Measurements from ENCODE around the gene RBMS1. TPM values are rescaled to one million over a fixed set of nuclear protein-coding genes. Genes with fewer than 3 reads are reported as not detected.

Gene RBMS1
- total RNA-seq, 1 donor from 2014 or later = 136 TPM

DNA sequence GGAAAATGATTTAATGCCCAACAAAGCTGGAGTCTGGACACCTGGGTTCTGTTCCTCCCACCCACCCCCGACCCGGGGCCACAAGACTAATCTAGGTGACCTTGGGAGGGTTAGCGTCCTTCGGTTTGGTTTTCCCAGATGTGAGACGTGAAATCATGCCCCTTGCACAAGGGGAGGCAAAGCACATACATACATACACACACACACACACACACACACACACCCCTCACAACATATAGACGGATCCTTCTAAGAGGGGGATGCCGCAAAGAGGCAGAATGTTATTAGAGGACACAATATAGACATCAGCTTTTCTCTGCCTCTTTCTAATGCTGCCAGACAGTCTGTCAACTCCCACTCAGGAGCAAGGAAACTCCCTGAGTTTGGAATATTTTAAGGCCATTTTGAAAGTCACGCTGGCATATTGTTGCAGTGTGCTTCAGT lies 616 bp upstream of the RBMS1 start:
- peaks cover 20% of the 10 kb centered on the region for H3K4me1 Mint-ChIP-seq (ENCODE audit: unreplicated experiment)
- no peaks in the 10 kb centered on the region for H3K9me3 Mint-ChIP-seq (ENCODE audit: unreplicated experiment)
- H3K36me3 Mint-ChIP-seq (ENCODE audit: low read depth, unreplicated experiment) = peaks cover 5% of the 10 kb centered on the region
- DNase-seq (ENCODE audit: low spot score) = peak; percentile 10
- peak overlapping the region; percentile 80 for H3K4me3 Mint-ChIP-seq (ENCODE audit: unreplicated experiment)
- TF ChIP-seq, protein P1, sequence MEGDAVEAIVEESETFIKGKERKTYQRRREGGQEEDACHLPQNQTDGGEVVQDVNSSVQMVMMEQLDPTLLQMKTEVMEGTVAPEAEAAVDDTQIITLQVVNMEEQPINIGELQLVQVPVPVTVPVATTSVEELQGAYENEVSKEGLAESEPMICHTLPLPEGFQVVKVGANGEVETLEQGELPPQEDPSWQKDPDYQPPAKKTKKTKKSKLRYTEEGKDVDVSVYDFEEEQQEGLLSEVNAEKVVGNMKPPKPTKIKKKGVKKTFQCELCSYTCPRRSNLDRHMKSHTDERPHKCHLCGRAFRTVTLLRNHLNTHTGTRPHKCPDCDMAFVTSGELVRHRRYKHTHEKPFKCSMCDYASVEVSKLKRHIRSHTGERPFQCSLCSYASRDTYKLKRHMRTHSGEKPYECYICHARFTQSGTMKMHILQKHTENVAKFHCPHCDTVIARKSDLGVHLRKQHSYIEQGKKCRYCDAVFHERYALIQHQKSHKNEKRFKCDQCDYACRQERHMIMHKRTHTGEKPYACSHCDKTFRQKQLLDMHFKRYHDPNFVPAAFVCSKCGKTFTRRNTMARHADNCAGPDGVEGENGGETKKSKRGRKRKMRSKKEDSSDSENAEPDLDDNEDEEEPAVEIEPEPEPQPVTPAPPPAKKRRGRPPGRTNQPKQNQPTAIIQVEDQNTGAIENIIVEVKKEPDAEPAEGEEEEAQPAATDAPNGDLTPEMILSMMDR (IDR thresholded peaks at IDR 0.05; ENCODE audit: unreplicated experiment) = no peak
- H3K27ac Mint-ChIP-seq (ENCODE audit: unreplicated experiment) = peak overlapping the region; percentile 40
- H3K27me3 Mint-ChIP-seq (ENCODE audit: unreplicated experiment) = peaks cover 6% of the 10 kb centered on the region

DNA sequence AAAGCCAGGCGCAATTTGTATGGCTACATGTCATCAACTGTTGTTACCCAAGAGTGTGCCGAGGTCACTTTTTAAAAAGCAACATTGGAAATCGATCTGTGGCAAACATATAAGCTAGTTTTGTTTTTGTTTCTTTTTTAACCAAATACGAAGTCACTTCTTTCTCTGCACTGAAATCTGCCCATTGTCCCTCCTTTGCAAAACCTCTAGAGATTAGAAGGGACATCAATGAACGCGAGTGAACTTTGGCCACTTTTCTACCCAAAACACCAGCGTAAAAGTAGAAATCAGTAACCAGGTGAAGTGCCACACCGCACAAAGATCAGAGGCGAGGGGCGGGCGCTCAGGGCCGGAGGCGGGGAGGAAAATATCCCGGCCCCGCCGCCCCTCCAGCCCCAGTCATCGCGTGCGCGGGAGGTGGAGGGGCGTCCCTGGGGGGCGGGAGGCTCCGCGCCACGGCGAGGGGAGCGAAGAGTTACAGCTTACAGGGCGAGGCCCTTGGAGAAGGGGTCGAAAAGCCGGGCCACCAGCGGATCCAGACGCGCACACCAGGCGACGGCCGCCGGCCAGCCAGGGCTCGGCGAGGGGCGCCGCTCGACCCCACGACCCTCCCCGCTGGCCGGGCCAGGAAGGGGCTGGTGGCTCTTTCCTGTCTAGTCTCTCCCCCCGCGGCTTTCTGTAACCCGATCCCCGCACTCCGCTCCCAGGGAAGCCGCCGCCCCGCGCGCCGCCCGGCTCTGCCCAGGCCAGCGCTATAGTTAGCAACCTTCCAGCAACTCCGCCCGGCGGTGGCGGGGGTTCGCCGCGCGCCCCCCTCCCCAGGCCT lies 993 bp downstream of the RBMS1 start:
- H3K27me3 Mint-ChIP-seq (ENCODE audit: unreplicated experiment) = peaks cover 6% of the 10 kb centered on the region
- peak overlapping the region; percentile 96 for H3K4me3 Mint-ChIP-seq (ENCODE audit: unreplicated experiment)

DNA sequence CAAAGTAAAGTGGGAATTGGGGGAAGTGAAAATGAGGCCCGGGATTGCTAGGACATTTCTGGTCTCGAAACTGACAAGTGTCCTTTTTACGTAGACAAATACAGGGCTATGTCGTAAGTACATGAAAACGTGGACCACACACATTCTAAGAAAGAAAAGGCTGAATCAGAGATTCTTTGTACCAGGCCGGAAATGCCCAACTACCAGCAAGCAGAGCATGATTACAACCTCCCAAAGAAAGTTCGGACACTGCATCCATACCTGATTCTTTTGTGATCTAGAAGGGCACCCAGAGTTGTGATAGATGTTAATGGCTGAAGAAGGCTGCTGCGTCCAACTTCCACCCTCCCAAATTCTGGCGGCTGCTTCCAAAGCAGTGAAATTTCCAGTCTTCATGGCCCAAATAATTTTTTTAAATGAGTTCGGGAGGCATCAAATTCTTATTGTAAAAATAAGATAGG lies 1.7 kb downstream of the RBMS1 start:
- peaks cover 5% of the 10 kb centered on the region for H3K36me3 Mint-ChIP-seq (ENCODE audit: low read depth, unreplicated experiment)
- DNase-seq (ENCODE audit: low spot score) = peak; percentile 18
- peaks cover 26% of the 10 kb centered on the region for H3K4me1 Mint-ChIP-seq (ENCODE audit: unreplicated experiment)
- TF ChIP-seq, protein P1 (IDR thresholded peaks at IDR 0.05; ENCODE audit: unreplicated experiment) = no peak
- H3K27ac Mint-ChIP-seq (ENCODE audit: unreplicated experiment) = peak overlapping the region; percentile 93
- peaks cover 6% of the 10 kb centered on the region for H3K27me3 Mint-ChIP-seq (ENCODE audit: unreplicated experiment)
- H3K9me3 Mint-ChIP-seq (ENCODE audit: unreplicated experiment) = no peaks in the 10 kb centered on the region
- peak overlapping the region; percentile 96 for H3K4me3 Mint-ChIP-seq (ENCODE audit: unreplicated experiment)

More for the DNA sequence above, 993 bp downstream of the RBMS1 start:
- Mint-ChIP-seq H3K9me3 (ENCODE audit: unreplicated experiment) (no peaks in the 10 kb centered on the region), H3K4me1 (ENCODE audit: unreplicated experiment) (peaks cover 21% of the 10 kb centered on the region), H3K27ac (ENCODE audit: unreplicated experiment) (peak overlapping the region; percentile 93), H3K36me3 (ENCODE audit: low read depth, unreplicated experiment) (peaks cover 5% of the 10 kb centered on the region)
- TF ChIP-seq, protein P1 (IDR thresholded peaks at IDR 0.05; ENCODE audit: unreplicated experiment) = no peak
- peak; percentile 78 for DNase-seq (ENCODE audit: low spot score)

DNA sequence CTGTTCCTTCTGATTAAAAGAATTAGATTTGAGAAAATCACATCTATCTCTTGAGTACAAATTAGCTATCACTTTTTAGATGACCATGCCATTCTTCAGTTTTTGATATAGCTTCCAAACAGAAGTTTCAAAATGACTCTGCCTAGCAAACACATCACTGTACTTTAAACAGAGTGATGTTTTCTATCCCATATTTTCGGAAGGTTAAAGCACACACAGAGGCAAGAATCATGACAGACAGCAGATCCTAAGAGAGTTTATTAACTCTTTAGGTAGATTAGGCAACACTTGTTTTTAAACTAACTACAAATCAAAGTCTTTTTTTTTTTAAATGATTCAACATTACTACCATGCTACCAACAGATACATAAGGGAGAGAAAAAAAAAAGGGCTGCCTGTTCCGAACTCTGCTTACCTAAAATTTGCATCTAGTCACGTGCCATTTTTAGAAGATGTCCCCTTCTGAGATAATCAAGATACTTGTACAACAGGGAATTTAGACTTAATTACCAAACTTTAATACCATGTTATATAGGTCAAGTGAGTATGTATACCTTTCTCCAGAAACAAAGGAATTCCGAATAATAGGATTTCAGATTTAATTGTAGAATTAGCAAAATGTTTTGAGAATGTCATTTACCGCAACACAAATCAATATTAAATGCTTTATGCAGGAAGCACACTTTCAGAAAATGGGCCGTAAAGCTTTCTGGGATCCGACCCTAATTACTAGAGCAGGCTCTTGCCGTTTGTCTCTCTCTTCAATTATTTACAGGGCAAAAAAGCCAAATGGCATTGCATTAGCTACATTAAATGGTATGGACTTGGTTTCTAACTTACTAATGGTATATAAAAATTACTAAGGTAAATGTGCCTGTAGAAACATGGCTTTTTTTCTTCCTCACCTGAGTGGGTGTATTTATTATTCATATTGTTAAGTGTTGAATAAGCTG lies 2.6 kb downstream of the RBMS1 start:
- H3K4me3 Mint-ChIP-seq (ENCODE audit: unreplicated experiment) = peak overlapping the region; percentile 96
- no peak overlapping the region for H3K27ac Mint-ChIP-seq (ENCODE audit: unreplicated experiment)
- H3K4me1 Mint-ChIP-seq (ENCODE audit: unreplicated experiment) = peaks cover 28% of the 10 kb centered on the region
- DNase-seq (ENCODE audit: low spot score) = no peak
- peaks cover 5% of the 10 kb centered on the region for H3K36me3 Mint-ChIP-seq (ENCODE audit: low read depth, unreplicated experiment)
- peaks cover 6% of the 10 kb centered on the region for H3K27me3 Mint-ChIP-seq (ENCODE audit: unreplicated experiment)
- TF ChIP-seq, protein P1 (IDR thresholded peaks at IDR 0.05; ENCODE audit: unreplicated experiment) = no peak
- H3K9me3 Mint-ChIP-seq (ENCODE audit: unreplicated experiment) = no peaks in the 10 kb centered on the region
